GM21447 (cell line): ENCODE measurements around the gene IL12RB2.
A peak's percentile ranks its signal among the peaks of the same experiment; 100 is the strongest.

Experiments
- ATAC-seq: cut with Tn5 transposase; IDR thresholded peaks from one replicate; pipeline ENCODE4 v1.9.1; 2021; ENCODE audit not compliant: unreplicated experiment

The IL12RB2 gene

DNA sequence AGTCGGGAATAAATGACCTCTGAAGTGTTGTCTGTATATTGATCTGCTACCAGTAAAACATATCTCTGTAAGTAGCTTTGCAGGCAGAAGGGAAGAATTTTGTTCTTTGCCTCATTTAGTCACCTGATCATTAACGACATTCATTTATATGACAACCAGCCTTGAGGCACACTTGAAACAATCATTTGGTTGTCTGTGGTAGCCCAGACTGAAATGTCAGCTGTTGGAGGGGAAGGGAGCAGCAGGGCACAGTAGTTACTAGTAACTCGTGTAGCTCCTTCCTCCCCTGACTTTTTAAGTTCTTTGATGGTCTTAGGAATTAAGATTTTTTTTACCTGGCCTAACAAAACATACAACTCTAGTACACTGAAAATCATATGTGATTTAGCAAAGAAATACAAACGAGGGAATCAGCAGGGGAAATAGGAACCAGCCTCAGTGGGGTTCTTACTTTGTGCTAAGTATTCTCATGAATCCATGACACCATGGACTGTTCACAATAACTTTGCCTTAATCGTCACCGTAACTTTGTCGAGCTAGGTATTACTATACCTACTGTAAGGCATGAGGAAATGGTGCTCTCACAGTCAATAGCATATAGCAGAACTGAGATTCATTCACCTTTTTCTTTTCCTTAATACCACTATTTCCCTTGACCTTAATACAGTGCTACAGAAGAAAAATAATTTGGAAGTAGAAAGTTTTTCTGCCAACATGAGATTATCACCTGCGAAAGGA, 6.4 kb downstream of the IL12RB2 start:
- ATAC-seq: no peak

DNA sequence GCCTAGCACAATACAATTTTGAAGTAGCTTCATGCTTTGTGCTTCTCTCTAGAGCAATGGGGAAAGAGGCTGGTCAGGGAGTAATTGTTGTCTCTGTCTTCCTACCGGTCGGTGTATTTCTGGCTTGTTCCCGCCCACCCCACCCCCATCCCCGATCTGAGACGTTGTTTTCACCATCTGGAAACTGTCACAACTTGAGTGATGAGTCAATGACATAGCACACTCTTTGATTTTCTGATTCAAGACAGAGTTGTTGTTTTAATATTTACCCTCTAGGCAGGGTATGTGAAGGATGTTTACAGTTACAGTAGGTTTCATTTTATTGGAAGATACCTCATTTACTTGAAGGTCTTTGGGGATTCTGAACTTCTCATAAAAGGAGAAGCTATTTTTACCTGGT, 7.0 kb downstream of the IL12RB2 start:
- no peak for ATAC-seq

DNA sequence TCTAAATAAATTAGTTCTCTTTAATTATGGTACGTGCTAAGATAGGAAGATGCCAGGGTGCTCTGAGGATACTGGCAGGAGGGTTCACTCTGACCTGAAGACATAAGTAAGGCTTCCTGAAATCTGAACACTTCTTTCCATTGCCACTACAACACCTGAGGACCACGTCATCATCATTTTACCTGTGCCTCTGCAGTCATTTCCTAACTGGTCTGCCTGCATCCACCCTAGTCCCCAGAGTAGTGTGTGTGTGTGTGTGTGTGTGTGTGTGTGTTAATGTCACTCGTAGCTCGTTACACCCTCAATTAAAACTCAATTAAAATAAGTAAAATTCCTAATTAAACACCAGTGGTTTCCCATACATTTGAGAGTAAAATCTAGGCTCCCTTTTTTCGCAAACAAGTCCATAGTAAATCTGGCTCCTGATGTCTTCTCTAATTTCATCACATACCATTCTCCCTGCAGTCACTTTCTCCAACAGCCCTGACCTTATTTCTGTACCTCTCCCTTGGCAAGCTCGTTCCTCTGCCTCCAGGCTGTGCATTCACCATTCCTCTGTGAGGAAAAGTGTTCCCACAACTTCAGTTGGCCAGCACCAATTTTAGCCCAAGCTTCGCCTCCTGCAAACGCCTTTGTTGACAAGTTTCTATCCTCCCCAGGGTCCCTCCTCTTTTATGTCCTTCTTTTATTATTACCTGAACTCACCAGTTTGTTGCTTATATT, 8.7 kb downstream of the IL12RB2 start:
- no peak for ATAC-seq

DNA sequence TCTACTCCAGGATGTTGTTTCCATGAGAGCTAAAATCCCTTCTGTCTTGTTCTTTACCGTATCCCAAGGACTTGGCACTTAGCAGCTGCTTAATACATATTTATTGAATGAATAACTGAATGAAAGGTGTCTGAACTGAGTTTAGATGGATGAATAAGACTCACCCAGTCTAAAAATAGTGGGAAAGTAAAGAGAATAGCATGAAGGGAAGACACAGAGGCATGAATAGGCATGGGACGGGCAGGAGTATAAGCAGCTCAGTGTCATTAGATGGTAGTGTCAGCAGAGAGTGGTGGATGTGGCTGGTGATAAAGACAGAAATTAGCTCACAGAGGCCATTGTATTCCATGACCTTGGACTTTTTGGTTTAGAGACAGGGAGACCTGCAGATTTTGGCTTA, 9.2 kb downstream of the IL12RB2 start:
- ATAC-seq: no peak

DNA sequence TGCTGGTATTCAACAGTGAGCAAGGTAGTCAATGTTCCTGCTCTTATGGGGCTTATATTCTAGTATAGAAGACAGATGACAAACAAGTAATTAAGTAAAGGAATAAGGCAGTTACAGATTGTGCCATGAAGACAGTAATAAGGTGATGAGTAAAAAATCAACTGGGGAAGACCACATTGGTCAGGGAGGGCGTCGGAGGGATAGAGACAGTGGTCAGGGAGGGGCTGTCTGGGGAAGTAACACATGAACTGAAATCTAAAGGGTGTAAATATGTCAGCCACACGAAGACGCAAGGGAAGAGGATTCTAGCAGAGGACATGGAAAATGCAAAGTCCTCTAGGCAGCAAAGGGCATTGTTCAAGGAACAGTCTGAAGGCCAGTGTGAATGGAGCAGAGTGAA, 10.1 kb downstream of the IL12RB2 start:
- no peak for ATAC-seq

DNA sequence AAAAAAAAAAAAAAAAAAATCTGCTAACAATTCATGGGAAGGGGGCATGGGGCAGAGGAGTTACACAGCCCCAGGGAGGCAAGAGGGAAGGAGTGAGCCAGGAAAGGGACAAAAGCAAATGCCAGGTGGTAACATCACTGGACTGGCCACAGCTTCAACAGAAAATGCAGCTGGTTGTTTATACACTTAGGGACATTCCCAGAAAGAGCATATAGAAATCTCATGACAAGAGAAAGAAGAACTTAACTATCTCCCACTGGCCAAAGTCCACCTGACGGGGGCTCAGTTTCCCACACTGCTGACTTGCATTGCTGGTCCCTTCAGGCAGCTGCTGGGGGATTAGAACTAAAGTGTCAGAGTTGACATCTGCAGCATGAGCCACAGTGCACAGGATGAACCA, 14.8 kb downstream of the IL12RB2 start:
- no peak for ATAC-seq

DNA sequence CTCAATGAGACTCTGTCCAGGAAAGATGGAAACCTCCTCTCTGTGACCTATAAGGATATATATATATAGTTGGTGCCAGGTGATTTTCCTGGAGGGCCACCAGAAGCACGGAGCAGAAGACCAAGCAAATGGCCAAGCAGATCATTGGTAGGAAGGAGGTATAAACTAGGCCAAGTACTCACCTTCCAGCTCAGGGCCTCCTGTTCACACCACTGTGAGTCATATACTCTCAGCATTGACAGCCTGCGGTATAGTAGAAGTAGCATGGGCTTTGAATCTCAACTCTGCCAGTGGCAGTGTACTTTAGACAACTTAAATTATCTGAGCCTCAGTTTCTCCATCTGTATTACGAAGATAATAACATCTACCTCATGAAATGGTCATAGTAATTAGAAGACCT, 15.4 kb downstream of the IL12RB2 start:
- ATAC-seq: no peak

DNA sequence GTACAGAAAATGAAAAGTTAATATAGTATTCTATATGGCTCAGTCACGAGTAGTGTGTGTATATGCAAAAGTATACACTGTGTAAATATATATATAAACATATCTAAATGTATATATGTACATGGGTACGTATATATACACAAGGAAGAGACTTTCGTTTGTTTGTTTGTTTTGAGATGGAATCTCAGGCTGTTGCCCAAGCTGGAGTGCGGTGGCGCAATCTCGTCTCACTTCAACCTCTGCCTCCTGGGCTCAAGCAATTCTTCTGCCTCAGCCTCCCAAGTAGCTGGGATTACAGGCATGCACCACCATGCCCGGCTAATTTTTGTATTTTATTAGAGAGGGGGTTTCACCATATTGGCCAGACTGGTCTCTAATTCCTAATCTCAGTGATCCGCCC, 16.4 kb downstream of the IL12RB2 start:
- no peak for ATAC-seq

DNA sequence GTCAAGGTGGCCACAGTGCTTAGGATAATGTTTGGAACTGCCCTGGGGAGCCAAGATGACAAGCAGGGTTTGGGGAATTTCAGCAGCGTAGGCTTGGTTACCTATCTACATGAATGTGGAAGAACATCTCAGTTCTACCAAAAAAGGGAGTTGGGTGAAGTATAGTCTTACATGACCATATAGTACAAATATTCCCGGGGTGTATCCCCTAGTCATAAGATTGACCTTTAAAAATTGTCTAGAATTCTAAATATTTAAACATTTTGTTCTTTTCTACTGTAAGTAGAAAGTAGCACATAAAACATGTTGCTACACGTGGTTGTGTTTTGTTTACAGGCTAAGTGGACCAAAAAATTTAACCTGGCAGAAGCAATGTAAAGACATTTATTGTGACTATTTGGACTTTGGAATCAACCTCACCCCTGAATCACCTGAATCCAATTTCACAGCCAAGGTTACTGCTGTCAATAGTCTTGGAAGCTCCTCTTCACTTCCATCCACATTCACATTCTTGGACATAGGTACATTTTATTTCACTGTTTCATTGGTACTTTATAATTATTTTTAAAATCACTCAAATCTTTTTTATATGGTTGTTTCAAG, 20.3 kb downstream of the IL12RB2 start:
- no peak for ATAC-seq

DNA sequence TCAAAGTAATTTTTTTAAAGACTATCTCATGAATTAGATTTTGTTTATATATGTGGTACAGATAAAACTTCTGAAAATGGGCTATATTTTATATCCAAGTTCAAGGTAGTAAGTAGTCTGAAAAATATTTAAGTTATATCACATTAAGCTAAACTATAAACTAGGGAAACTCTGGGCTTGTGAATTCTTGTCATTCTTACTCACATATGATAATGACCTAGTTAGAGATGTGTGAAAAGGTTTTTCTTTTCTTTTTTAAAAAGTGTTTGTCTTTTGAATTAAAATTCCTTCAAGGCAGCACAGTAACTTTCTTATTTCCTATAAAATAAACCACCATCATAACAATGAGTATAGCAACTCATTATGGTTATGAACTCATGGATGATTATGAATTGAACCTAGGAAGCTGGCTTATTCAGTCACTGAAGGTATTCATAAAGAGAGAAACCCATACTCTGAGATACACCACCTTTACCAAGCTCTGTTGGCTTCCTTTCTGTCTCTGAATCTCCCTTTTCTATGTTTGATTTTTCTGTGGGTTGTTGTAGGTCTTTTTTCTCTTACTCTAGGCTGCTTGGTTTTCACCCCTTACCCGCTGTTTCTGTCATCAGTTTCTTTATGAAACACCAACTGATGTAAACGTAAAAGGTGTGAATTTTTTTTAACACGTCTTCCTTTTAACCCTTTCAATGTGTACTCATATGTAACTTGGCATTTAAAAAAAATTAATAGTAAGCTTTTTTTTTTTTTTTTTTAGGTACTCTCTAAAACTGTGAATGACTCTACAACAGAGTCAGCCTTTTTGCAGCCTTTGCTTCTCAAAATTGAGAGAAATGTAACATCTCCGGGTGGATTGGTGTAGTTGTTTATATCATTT, 25.2 kb downstream of the IL12RB2 start:
- peak; percentile 93 for ATAC-seq

DNA sequence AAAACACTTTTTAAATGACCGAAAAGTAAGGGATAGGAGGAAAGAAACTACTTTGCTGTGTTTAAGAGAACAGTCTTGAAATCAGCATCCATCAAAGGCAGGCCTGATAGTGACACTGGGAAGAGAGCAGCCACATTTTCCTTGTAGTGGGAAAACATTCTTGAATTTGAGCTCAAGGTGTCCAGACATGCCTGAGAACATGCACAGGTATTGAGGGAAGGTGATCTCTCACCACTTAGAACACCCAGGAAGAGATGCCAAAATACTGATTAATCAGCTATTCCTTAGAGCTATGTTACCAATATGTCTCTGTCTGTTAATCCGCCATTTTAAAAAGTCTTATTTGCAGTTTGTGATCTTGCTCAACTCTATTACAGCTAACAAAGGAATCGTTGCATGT, 25.9 kb downstream of the IL12RB2 start:
- ATAC-seq: no peak

DNA sequence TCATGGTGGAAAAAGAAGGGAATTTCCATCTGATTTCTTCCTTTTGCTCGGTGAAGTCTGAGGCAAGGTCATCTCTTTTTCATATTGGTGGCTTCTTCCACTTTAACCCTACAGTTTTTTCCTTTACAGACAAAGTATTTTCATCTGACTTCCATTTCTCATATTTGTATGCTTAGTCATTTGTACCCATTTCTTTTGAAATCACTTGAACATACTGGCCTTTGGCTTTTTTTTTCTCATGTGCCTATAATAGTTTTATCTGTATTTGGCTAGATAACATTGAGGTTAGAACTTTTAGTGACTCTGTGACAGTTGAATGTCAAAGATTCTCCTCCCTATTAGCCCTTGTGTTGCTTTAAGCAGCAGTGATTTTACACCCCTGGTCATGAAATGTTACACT, 27.7 kb downstream of the IL12RB2 start:
- ATAC-seq: no peak

DNA sequence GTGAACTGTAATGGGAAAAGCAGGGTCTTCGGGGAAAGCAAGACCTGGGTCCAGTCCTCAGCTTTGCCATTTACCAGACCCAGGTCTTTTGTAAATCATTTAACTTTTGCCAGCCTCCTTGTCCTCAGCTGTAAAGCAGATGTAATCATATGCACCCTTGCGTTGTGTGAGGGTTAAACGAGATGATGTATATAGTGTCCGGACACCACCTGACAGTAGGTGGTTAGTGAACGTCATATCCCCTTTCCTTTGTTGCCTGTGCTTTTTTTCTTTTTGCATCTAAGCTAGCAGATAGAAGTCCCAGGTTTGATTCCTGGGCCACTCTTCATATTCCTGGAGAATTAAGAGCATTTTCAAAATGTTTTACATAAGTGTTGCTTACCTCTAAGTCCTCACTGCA, 28.5 kb downstream of the IL12RB2 start:
- no peak for ATAC-seq

DNA sequence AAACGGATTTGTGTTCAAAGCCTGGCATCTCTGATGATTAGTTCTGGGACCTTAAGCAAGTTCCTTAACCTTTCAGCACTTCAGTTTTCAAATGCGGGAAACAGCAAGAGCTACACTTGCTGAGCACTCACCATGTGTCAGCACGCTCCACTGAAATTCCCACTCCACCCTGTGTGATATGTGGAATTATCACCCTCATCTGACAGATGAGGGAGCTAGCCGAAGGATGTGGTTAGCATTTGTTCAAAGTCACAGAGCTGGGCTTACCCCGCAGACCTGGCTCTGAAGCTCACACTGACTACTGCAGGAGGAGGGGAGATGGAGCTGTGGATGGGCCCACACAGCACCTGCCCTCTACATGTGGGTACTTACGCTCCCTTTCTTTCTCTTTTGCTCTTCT, 29.1 kb downstream of the IL12RB2 start:
- ATAC-seq: no peak

DNA sequence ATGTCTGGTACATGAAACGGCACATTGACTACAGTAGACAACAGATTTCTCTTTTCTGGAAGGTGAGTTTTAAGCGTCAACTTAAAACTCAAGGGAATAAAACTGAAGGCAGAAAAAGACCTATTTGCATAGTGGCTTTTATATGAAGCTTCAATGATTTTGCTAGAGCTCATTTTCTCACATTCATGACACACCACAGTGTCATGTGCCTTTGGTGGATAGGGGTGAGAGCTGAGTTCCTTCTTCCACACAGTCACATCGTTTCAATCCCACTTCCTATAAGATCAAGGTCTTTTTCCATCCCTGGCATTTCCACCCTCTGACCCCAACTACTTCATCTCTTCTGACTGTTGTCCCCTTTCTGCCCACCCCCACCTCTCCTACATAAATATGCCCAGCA, 31.0 kb downstream of the IL12RB2 start:
- ATAC-seq: peak; percentile 41

DNA sequence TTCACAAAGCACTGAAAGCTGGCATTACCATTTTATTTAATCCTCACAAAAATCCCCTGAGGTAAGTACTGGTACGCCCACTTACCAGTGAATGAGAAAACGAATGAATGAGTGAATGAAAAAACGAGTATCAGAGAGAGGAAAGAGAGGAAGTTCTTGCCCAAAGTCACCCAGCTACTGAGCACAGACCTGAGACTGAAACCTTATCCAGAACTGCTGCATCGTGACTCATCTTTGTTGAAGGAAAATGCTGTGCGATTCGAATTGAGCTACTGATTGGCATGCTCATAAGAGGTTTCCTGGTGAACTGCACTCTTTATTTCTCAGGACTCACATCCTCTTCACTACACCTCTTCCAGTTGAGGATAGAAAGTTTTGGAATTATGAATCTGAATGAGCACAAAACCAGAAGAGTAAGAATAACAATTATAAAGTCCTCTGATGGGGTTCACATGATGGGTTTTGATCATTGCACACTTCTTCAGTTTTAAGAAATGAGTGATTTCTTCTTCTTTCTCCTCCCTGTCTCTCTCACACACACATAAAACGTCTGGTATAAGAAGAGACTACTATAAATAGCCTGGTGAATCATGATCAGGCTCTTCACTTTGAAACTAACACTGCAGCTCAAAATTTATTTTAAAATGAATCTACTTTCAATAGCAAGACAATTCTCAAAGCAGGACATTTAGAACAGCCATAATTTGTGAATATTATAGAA, 32.1 kb downstream of the IL12RB2 start:
- peak; percentile 40 for ATAC-seq

DNA sequence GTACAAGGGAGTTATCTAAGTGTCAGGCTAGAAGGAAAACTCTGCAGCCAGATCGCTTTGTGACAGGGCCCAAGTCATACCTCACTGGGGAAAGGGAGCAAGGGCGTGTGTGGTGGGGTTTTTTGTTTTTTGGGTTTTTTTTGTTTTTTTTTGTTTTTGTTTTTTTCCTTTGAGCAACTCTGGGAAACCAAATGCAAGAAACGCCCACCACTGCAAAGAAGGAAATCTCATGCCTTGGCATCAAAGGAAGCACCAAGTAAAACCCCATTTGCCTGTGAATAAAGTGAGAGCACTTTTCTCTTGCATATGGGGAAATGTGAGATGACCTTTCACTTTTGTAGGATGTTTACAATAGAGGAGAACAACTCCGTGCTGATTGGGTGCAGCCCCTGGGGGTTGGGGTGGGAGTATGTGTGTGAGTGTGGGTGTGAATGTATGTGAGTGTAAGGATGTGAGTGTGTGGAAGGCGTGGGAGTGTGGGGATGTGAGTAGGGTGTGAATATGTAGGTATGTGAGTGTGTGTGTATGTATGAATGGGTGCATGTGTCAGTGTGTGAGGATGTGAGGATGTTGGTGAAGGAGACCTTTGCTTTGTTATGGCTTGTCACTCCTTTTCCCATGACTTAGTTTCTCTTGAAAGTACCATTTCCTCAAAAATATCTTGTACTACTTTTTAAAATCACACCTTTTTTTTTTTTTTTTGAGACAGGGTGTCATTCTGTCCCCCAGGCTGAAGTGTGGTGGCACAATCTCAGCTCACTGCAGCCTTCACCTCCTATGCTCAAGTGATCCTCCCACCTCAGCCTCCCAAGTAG, 34.6 kb downstream of the IL12RB2 start:
- ATAC-seq: peak; percentile 35

DNA sequence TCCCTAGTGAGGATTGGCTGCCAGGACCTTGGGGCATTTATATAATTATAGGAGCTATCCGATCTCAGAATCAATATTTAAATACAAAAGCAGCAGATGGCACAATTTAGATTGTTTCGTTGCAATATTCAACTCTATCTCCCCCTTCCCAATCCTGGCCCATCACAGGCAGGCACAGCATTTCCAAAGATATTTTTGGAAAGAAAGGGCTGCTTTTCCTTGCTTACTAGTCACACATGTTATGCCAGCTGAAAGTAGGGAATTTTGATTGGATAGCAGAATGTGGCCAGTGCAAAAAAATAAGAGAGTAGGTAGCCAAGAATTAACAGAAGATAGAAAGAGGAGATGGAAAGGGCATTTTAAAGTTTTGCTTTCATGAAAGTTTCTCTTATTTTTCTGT, 37.9 kb downstream of the IL12RB2 start:
- ATAC-seq: no peak

DNA sequence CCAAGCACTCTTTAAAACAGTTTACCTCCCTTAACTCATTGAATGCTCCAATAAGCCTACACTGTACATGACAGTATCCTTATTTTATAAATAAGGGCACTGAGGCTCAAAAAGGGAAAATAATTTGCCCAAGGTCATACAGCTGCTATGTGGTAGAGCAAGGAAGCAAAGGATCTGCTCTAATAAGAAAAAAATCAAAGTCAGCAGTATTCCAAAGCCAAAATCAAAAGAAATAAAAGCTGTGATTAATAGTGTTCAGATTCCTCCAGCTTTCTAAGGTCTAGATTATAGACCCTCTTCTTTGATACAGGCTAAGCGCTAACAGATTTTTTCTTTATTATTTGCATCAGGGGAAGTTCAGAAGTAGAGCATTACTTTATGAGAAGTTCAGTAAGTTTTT, 39.3 kb downstream of the IL12RB2 start:
- ATAC-seq: no peak
